Ishikawa (cell line): ENCODE measurements around the gene ANKRD12.

ENCODE experiments used
- CEBPB ChIP-seq: IDR thresholded peaks from 2 replicates; pipeline ENCODE4 v1.6.1; 2012
- CREB1 ChIP-seq: IDR thresholded peaks from 2 replicates; pipeline ENCODE4 v1.6.1; 2012; ENCODE audit warnings: low read depth
- EGR1 ChIP-seq: IDR thresholded peaks from 2 replicates; pipeline ENCODE4 v1.6.1; 2012
- EP300 ChIP-seq: IDR thresholded peaks from 2 replicates; pipeline ENCODE4 v1.6.1; 2012; ENCODE audit warnings: borderline replicate concordance
- FOXM1 ChIP-seq: IDR thresholded peaks from 2 replicates; pipeline ENCODE4 v1.6.1; 2012; ENCODE audit warnings: low read depth, borderline replicate concordance
- MAX ChIP-seq: IDR thresholded peaks from 2 replicates; pipeline ENCODE4 v1.6.1; 2012
- NFIC ChIP-seq: IDR thresholded peaks from 2 replicates; pipeline ENCODE4 v1.6.1; 2012
- RAD21 ChIP-seq: IDR thresholded peaks from 2 replicates; pipeline ENCODE4 v1.6.1; 2012; ENCODE audit warnings: low read depth
- REST ChIP-seq: IDR thresholded peaks from 2 replicates; pipeline ENCODE4 v1.6.1; 2012; ENCODE audit warnings: low read depth, mild to moderate bottlenecking
- TAF1 ChIP-seq: IDR thresholded peaks from 2 replicates; pipeline ENCODE4 v1.6.1; 2012; ENCODE audit warnings: low read depth, mild to moderate bottlenecking
- TCF12 ChIP-seq: IDR thresholded peaks from 2 replicates; pipeline ENCODE4 v1.6.1; 2012; ENCODE audit warnings: low read depth
- TEAD4 ChIP-seq: IDR thresholded peaks from 2 replicates; pipeline ENCODE4 v1.6.1; 2012
- USF1 ChIP-seq: IDR thresholded peaks from 2 replicates; pipeline ENCODE4 v1.6.1; 2012
- YY1 ChIP-seq: IDR thresholded peaks from 2 replicates; pipeline ENCODE4 v1.6.1; 2012; ENCODE audit warnings: low read depth
- ZBTB7A ChIP-seq: IDR thresholded peaks from 2 replicates; pipeline ENCODE4 v1.6.1; 2012; ENCODE audit warnings: low read depth

The ANKRD12 gene

GRCh38 chr18:9234528-9234927 is 97.9 kb downstream of the ANKRD12 start:
- no peak for TF ChIP-seq TCF12
- no peak for TF ChIP-seq YY1
- no peak for TF ChIP-seq FOXM1
- no peak for TF ChIP-seq EGR1
- no peak for TF ChIP-seq TEAD4
- TF ChIP-seq RAD21: no peak
- TF ChIP-seq USF1: no peak
- TF ChIP-seq TAF1: no peak
- no peak for TF ChIP-seq CREB1
- TF ChIP-seq CEBPB: no peak
- no peak for TF ChIP-seq MAX
- TF ChIP-seq REST: no peak
- TF ChIP-seq NFIC: no peak
- no peak for TF ChIP-seq EP300
- TF ChIP-seq ZBTB7A: no peak

- TF ChIP-seq ZBTB7A (no peak), CREB1 (no peak), EGR1 (no peak), MAX (no peak), FOXM1 (no peak), NFIC (no peak)
Observed at GRCh38 chr18:9237981-9238380, 101.4 kb downstream of the ANKRD12 start.

GRCh38 chr18:9239720-9240119 is 103.1 kb downstream of the ANKRD12 start:
- TF ChIP-seq RAD21: no peak
- no peak for TF ChIP-seq EP300
- TF ChIP-seq TEAD4: no peak
- TF ChIP-seq FOXM1: no peak
- no peak for TF ChIP-seq CEBPB
- TF ChIP-seq ZBTB7A: no peak
- TF ChIP-seq CREB1: no peak
- TF ChIP-seq REST: no peak
- no peak for TF ChIP-seq YY1
- TF ChIP-seq NFIC: no peak
- no peak for TF ChIP-seq MAX

GRCh38 chr18:9240270-9240669 is 103.7 kb downstream of the ANKRD12 start:
- no peak for TF ChIP-seq FOXM1
- TF ChIP-seq EP300: no peak
- TF ChIP-seq USF1: no peak
- no peak for TF ChIP-seq TEAD4
- TF ChIP-seq ZBTB7A: no peak
- TF ChIP-seq TCF12: no peak
- TF ChIP-seq TAF1: no peak
- TF ChIP-seq CREB1: no peak
- TF ChIP-seq RAD21: no peak
- TF ChIP-seq CEBPB: no peak

GRCh38 chr18:9243029-9243428 is 106.4 kb downstream of the ANKRD12 start:
- TF ChIP-seq REST (no peak), NFIC (no peak), EGR1 (no peak), FOXM1 (no peak), RAD21 (no peak), YY1 (no peak), EP300 (no peak), TAF1 (no peak), CEBPB (no peak)
